Glomerular endothelial cell (primary cell): ENCODE measurements around the gene NLE1. TPM values are rescaled to one million over a fixed set of nuclear protein-coding genes. Genes with fewer than 3 reads are reported as not detected.
"Not testable (repeated sequence)": the region's sequence is repeated elsewhere in the genome, so short reads cannot be mapped to it uniquely, and the experiment has no call there.

Experiments used
- DNase-seq: peaks from one replicate; pipeline ENCODE4 v3.0.0-alpha.2; 2011; ENCODE audit warnings: low read depth, low spot score; ENCODE audit errors: extremely low read depth
- total RNA-seq: library from RNA; depleted of rRNA; stranded (reverse); fragments of >200 nt; gene quantifications from 2 replicates; pipeline ENCODE4 v1.2.3, GENCODE V29; 2015

NLE1 gene
- total RNA-seq, 1 donor from 2014 or later, result 11.8 TPM

GRCh38 chr17:35163886-35164285 lies 21.8 kb upstream of the NLE1 start:
- no peak for DNase-seq

GRCh38 chr17:35162755-35163154 lies 20.7 kb upstream of the NLE1 start:
- no peak for DNase-seq

GRCh38 chr17:35161281-35161761 lies 19.2 kb upstream of the NLE1 start:
- DNase-seq, result no peak

- no peak for DNase-seq
Observed at GRCh38 chr17:35160354-35161201, 18.5 kb upstream of the NLE1 start.

- no peak for DNase-seq
Observed at GRCh38 chr17:35159940-35160339, 17.8 kb upstream of the NLE1 start.

- DNase-seq, result no peak
Observed at GRCh38 chr17:35155246-35155645, 13.1 kb upstream of the NLE1 start.

- no peak for DNase-seq
Observed at GRCh38 chr17:35154196-35155165, 12.4 kb upstream of the NLE1 start.

GRCh38 chr17:35152421-35153140 lies 10.5 kb upstream of the NLE1 start:
- DNase-seq, result no peak

GRCh38 chr17:35151080-35151479 lies 9.0 kb upstream of the NLE1 start:
- DNase-seq, result not testable (repeated sequence)

GRCh38 chr17:35149941-35150340 lies 7.8 kb upstream of the NLE1 start:
- no peak for DNase-seq

GRCh38 chr17:35148144-35148543 lies 6.0 kb upstream of the NLE1 start:
- DNase-seq, result no peak

GRCh38 chr17:35147375-35147905 lies 5.3 kb upstream of the NLE1 start, which contains the start of gene UNC45B:
Gene UNC45B (plus strand): TSS chr17:35147817. CDS start chr17:35148264, 447 bp downstream.
- DNase-seq, result no peak

GRCh38 chr17:35146214-35146833 lies 4.2 kb upstream of the NLE1 start:
- DNase-seq, result no peak

GRCh38 chr17:35144840-35145239 lies 2.7 kb upstream of the NLE1 start:
- DNase-seq, result no peak

- DNase-seq, result no peak
Observed at GRCh38 chr17:35142467-35142796, 329 bp upstream of the NLE1 start.

- DNase-seq, result no peak
Observed at GRCh38 chr17:35138218-35138617, 3.9 kb downstream of the NLE1 start.

- no peak for DNase-seq
Observed at GRCh38 chr17:35135322-35135721, 6.8 kb downstream of the NLE1 start.

- no peak for DNase-seq
Observed at GRCh38 chr17:35132816-35133550, 9.1 kb downstream of the NLE1 start.

- DNase-seq, result no peak
Observed at GRCh38 chr17:35132099-35132498, 10.0 kb downstream of the NLE1 start.
